Endothelial cell of umbilical vein (primary cell): Measurements from ENCODE around the gene HMCN1. TPM values are rescaled to one million over a fixed set of nuclear protein-coding genes. Genes with fewer than 3 reads are reported as not detected.

ENCODE experiments used
- BruUV-seq: library from RNA; stranded (reverse); fragments of 400-500 nt; replicated peaks from 2 replicates; lab custom pipeline; 2021; lab: Mats Ljungman, UMichigan
- CTCF ChIA-PET: fragments of 300-600, 350-600 bp; sonication (Branson Sonifier 250); formaldehyde crosslinking; loops from one replicate; lab custom pipeline; 2021; ENCODE audit warnings: antibody characterized with exemption, inconsistent platforms; lab: Charles Lee
- POLR2A ChIA-PET: fragments of 300-600, 350-600 bp; sonication (Branson Sonifier 250); formaldehyde crosslinking; loops from one replicate; lab custom pipeline; 2021; ENCODE audit warnings: antibody characterized with exemption, inconsistent platforms; lab: Charles Lee
- DNase-seq: peaks from one replicate; pipeline ENCODE4 v3.0.0-alpha.2; 2011; ENCODE audit warnings: low read depth, low spot score
- FAIRE-seq: peaks from 2 replicates; lab custom pipeline; 2011; peaks lifted over from hg19 to GRCh38; lab: Jason Lieb, UNC
- H2AFZ ChIP-seq: 2 replicates; pipeline ENCODE4 v1.6.0; 2012; ENCODE audit warnings: low read depth, low read length, control low read depth, inconsistent platforms
- H3K27ac ChIP-seq: 2 replicates; pipeline ENCODE4 v1.5.1; 2011; ENCODE audit warnings: low read depth, mild to moderate bottlenecking, control low read depth, low read length, moderate library complexity; ENCODE audit not compliant: insufficient read depth
- H3K27me3 ChIP-seq, 2 experiments: 2 replicates each; pipeline versions ENCODE4 v1.6.0 to v1.6.1; 2011; ENCODE audit warnings: low read length in 2 of 2, mixed read lengths in 1 of 2; ENCODE audit not compliant: control insufficient read depth in 2 of 2, insufficient read depth in 2 of 2
- H3K36me3 ChIP-seq, 2 experiments: 2 replicates in 1 of 2; 3 replicates in 1 of 2; pipeline ENCODE4 v1.5.1; 2011; ENCODE audit warnings: low read length in 2 of 2, mild to moderate bottlenecking in 1 of 2, moderate library complexity in 1 of 2; ENCODE audit not compliant: control insufficient read depth in 2 of 2, insufficient read depth in 2 of 2; ENCODE audit errors: extremely low read depth in 1 of 2
- H3K4me1 ChIP-seq: 3 replicates; pipeline ENCODE4 v1.5.1; 2011; ENCODE audit warnings: mild to moderate bottlenecking, low read length; ENCODE audit not compliant: control insufficient read depth, insufficient read depth; ENCODE audit errors: extremely low read depth
- H3K4me2 ChIP-seq: 2 replicates; pipeline ENCODE4 v1.6.1; 2011; ENCODE audit warnings: low read length, control low read depth, mixed read lengths; ENCODE audit not compliant: insufficient read depth
- H3K4me3 ChIP-seq, 3 experiments: fragments of 200-600 bp in 1 of 3; sonication (generic), shearing (Covaris generic) in 1 of 3; replicated peaks in 1 of 3; 2 replicates each; pipeline ENCODE4 v1.5.1; 2011 to 2016; ENCODE audit warnings: control low read depth in 3 of 3, low read length in 3 of 3, mild to moderate bottlenecking in 2 of 3, inconsistent platforms in 1 of 3, low read depth in 1 of 3, moderate library complexity in 1 of 3; ENCODE audit not compliant: insufficient read depth in 1 of 3
- H3K79me2 ChIP-seq: 2 replicates; pipeline ENCODE4 v1.6.0; 2012; ENCODE audit warnings: low read length, inconsistent platforms; ENCODE audit not compliant: control insufficient read depth, insufficient read depth
- H3K9ac ChIP-seq: replicated peaks from 2 replicates; pipeline ENCODE3; 2011; ENCODE audit warnings: low read length, control low read depth; ENCODE audit not compliant: insufficient read depth; ENCODE audit errors: extremely low read depth
- H3K9me1 ChIP-seq: replicated peaks from 3 replicates; pipeline ENCODE4 v1.6.0; 2011; ENCODE audit warnings: mild to moderate bottlenecking, low read length; ENCODE audit not compliant: control insufficient read depth, insufficient read depth; ENCODE audit errors: extremely low read depth
- H3K9me3 ChIP-seq: replicated peaks from 2 replicates; pipeline ENCODE4 v1.5.1; 2012; ENCODE audit warnings: low read length, inconsistent platforms; ENCODE audit not compliant: control insufficient read depth, insufficient read depth
- H4K20me1 ChIP-seq: replicated peaks from 2 replicates; pipeline ENCODE3; 2011; ENCODE audit warnings: mild to moderate bottlenecking, low read length; ENCODE audit not compliant: control insufficient read depth, insufficient read depth; ENCODE audit errors: extremely low read depth
- JUN ChIP-seq: IDR thresholded peaks from 2 replicates; pipeline ENCODE4 v1.6.1; 2011; ENCODE audit warnings: borderline replicate concordance, low read depth; ENCODE audit not compliant: insufficient read length, insufficient read depth
- MYC ChIP-seq: IDR thresholded peaks from one replicate; pipeline ENCODE4 v1.6.1; 2011; ENCODE audit warnings: mild to moderate bottlenecking, low read depth, low read length
- POLR2A ChIP-seq: IDR thresholded peaks from 2 replicates; pipeline ENCODE4 v1.6.1; 2012; ENCODE audit warnings: low read depth, mild to moderate bottlenecking, control low read depth, low read length
- dilution Hi-C: fragments of 300-500 bp; cut with MboI; formaldehyde crosslinking; loops from one replicate; pipeline ENCODE4 v1.15.0; 2019; ENCODE audit warnings: low sequenced_read_pairs; ENCODE audit not compliant: extremely low pct_ligation_motif_present
- intact Hi-C: fragments of 100-400 bp; cut with micrococcal nuclease; formaldehyde crosslinking; loops from one replicate; pipeline ENCODE4 v1.10.0; 2022
- polyA plus RNA-seq, 4 experiments: library from polyadenylated mRNA; depleted of rRNA in 3 of 4; stranded (reverse) in 3 of 4; unstranded in 1 of 4; fragments of >200 nt; gene quantifications; 2 replicates each; pipeline versions ENCODE4 v1.2.1 to v1.2.3, GENCODE V29; 2011 to 2012; ENCODE audit warnings: missing spikeins in 1 of 4
- total RNA-seq: library from RNA; stranded (reverse); gene quantifications from 2 replicates; pipeline ENCODE4 v1.2.3, GENCODE V29; 2021
- TF ChIP-seq, protein P1 (sequence below), 2 donors: IDR thresholded peaks; 1 replicate in 1 of 2; 2 replicates in 1 of 2; pipeline ENCODE4 v1.5.1; 2011; ENCODE audit warnings: low read length in 2 of 2, mild to moderate bottlenecking in 2 of 2, moderate library complexity in 2 of 2, control low read depth in 1 of 2, inconsistent platforms in 1 of 2, low read depth in 1 of 2; ENCODE audit not compliant: insufficient read depth in 1 of 2; ENCODE audit errors: extremely low read depth in 1 of 2

Gene HMCN1
- total and polyA plus RNA-seq, 2 donors (not counting 3 experiments of a cell fraction or from before 2014, with no cell fraction given), result 10.3 to 16.0 TPM

DNA sequence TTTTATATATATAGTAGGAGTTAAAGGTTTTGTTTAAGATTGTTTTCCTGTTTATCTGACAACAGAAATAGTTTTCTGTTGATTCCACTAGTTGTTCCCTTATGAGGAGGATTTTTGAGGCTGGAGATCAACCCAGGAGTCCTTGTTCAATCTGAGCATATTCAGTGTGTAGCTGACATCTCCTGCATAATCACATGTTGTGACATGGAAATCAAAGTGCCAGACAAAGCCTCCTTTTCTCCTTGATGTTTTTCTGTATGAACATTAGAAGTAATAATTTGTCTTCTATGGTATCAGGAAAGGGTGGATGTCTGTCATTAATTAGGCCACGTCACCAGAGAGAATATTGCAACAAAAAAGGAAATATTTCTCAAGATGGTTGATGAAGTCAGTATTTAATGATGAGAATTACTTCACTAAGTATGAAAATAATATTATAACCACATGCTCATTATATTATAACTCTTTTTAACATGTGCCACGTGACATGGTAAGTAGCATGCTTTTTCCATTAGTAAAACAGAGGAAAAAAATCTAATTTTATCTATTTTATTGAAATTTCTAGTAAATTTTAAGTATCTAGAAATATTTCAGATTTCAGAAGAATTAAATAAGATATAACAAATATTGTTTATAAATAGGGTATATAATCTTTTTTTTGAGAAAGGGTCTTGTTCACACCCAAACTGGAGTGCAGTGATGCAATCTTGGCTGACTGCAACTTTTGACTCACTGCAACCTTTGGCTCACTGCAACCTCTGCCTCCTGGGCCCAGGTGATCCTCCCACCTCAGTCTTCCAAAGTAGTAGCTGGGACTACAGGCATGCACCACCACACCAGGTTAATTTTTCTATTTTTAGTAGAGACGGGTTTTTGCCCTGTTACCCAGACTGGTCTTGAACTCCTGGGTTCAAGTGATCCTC is 223.5 kb downstream of the HMCN1 start:
- no peaks in the 10 kb centered on the region for H4K20me1 ChIP-seq
- ChIA-PET CTCF (no interaction called here), POLR2A (no interaction called here)
- H3K27ac ChIP-seq, result no peak overlapping the region
- H3K9ac ChIP-seq, result no peak overlapping the region
- DNase-seq (no peak), FAIRE-seq (no peak)
- no peak overlapping the region for H3K4me2 ChIP-seq
- intact Hi-C loops (no loop called here), dilution Hi-C loops (no loop called here)
- H2AFZ ChIP-seq, result no peak overlapping the region
- no peaks in the 10 kb centered on the region for H3K9me1 ChIP-seq
- no TSS peak for BruUV-seq
- H3K9me3 ChIP-seq, result no peaks in the 10 kb centered on the region
- TF ChIP-seq, protein P1, sequence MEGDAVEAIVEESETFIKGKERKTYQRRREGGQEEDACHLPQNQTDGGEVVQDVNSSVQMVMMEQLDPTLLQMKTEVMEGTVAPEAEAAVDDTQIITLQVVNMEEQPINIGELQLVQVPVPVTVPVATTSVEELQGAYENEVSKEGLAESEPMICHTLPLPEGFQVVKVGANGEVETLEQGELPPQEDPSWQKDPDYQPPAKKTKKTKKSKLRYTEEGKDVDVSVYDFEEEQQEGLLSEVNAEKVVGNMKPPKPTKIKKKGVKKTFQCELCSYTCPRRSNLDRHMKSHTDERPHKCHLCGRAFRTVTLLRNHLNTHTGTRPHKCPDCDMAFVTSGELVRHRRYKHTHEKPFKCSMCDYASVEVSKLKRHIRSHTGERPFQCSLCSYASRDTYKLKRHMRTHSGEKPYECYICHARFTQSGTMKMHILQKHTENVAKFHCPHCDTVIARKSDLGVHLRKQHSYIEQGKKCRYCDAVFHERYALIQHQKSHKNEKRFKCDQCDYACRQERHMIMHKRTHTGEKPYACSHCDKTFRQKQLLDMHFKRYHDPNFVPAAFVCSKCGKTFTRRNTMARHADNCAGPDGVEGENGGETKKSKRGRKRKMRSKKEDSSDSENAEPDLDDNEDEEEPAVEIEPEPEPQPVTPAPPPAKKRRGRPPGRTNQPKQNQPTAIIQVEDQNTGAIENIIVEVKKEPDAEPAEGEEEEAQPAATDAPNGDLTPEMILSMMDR (IDR thresholded peaks at IDR 0.05; ENCODE audit: extremely low read depth in 1 of 2, insufficient read depth in 1 of 2, low read depth in 1 of 2, low read length in 2 of 2), result no peak
- no peak for TF ChIP-seq MYC
- no peak for TF ChIP-seq JUN
- no peak for TF ChIP-seq POLR2A
- H3K79me2 ChIP-seq, result no peaks in the 10 kb centered on the region
- H3K4me3 ChIP-seq, result no peak overlapping the region
- no peaks in the 10 kb centered on the region for H3K36me3 ChIP-seq
- H3K27me3 ChIP-seq, result no peaks in the 10 kb centered on the region
- H3K4me1 ChIP-seq, result no peaks in the 10 kb centered on the region
